ENCODE data around the gene STAT3. TPM values are rescaled to one million over a fixed set of nuclear protein-coding genes. Genes with fewer than 3 reads are reported as not detected.
A peak's percentile ranks its signal among the peaks of the same experiment; 100 is the strongest.

Gene STAT3
- total RNA-seq, 1 experiment from 2014 or later, result 61.0 TPM

- ATAC-seq, result peak; percentile 56
- no peaks in the 10 kb centered on the region for H4K20me1 ChIP-seq (ENCODE audit: insufficient read depth)
- no peak overlapping the region for H3K9ac ChIP-seq (ENCODE audit: low read length)
- ChIA-PET RAD21 (ENCODE audit: low non-redundant PET in 1 of 2, low total read pairs in 2 of 2, uncharacterized antibody in 2 of 2, unreplicated experiment in 2 of 2) (no interaction called here), CTCF (no interaction called here), POLR2A (no interaction called here)
- intact Hi-C loops (cut with micrococcal nuclease), result no loop called here
- H3K4me1 ChIP-seq (ENCODE audit: control insufficient read depth in 1 of 2, insufficient read depth in 2 of 2, low read length in 2 of 2), result no peaks in the 10 kb centered on the region
- H3K36me3 ChIP-seq (ENCODE audit: control insufficient read depth in 1 of 2, insufficient read depth in 2 of 2, low read length in 2 of 2), result no peaks in the 10 kb centered on the region
- no peak overlapping the region for H2AFZ ChIP-seq (ENCODE audit: low read depth, low read length, poor library complexity, severe bottlenecking)
- DNase-seq (ENCODE audit: low read depth, low spot score), result no peak
- BruUV-seq (replicated peaks), result no TSS peak
- no peaks in the 10 kb centered on the region for H3K27me3 ChIP-seq (ENCODE audit: insufficient read depth, low read length)
- H3K27ac ChIP-seq (ENCODE audit: low read depth, low read length), result no peak overlapping the region
- no peaks in the 10 kb centered on the region for H3K79me2 ChIP-seq (ENCODE audit: insufficient read depth, low read length)
- H3K4me3 ChIP-seq (replicated peaks in 1 of 2; ENCODE audit: low read depth in 1 of 2, low read length in 2 of 2), result no peak overlapping the region
- no peaks in the 10 kb centered on the region for H3K9me3 ChIP-seq (ENCODE audit: control insufficient read depth in 1 of 2, insufficient read depth in 1 of 2, low read depth in 1 of 2, low read length in 2 of 2)
- no peak for TF ChIP-seq TCF7L2 (IDR thresholded peaks at IDR 0.05; ENCODE audit: borderline replicate concordance, extremely low read depth, insufficient read depth, insufficient read length)
- no peak for TF ChIP-seq SIN3A (IDR thresholded peaks at IDR 0.05; ENCODE audit: low read depth)
- no peak for TF ChIP-seq SP1 (IDR thresholded peaks at IDR 0.05; ENCODE audit: low read depth)
- TF ChIP-seq FOSL1 (IDR thresholded peaks at IDR 0.05; ENCODE audit: low read depth), result no peak
- no peak overlapping the region for H3K4me2 ChIP-seq (ENCODE audit: low read length)
- no peaks in the 10 kb centered on the region for H3K9me2 ChIP-seq (ENCODE audit: insufficient read depth)
Measured at GRCh38 chr17:42282478-42283080, 105.7 kb downstream of the STAT3 start.

DNA sequence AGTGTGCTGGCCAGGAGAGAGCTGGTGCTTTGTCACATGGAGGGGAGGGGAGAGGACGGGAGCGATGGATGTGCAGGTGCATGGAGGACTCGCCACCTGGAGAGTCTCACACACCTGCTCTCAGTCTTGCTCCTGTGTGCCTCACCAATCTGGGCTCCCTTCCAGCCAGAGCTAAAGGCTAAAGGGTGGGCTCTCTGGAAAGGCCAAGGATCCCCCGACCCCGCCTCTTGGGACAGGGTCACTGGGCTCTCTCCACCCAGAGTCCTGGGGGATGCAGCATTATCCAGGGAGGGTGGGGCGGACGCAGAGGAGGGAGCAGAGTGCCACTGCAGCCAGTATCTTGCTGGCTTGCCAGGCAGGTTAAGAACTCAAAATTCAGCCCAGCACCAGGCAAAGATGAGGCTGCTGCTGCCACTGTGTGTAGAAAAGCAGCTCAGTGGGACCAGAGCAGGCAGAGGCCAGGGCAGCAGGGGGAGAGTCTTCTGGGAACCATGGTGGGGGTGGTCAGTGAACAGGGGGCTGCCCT, 106.6 kb downstream of the STAT3 start:
- Histone ChIP-seq H3K27ac (ENCODE audit: low read depth, low read length) (no peak overlapping the region), H3K4me3 (replicated peaks in 1 of 2; ENCODE audit: low read depth in 1 of 2, low read length in 2 of 2) (no peak overlapping the region), H3K36me3 (ENCODE audit: control insufficient read depth in 1 of 2, insufficient read depth in 2 of 2, low read length in 2 of 2) (no peaks in the 10 kb centered on the region), H3K4me2 (ENCODE audit: low read length) (no peak overlapping the region), H3K9me3 (ENCODE audit: control insufficient read depth in 1 of 2, insufficient read depth in 1 of 2, low read depth in 1 of 2, low read length in 2 of 2) (no peaks in the 10 kb centered on the region), H3K9me2 (ENCODE audit: insufficient read depth) (no peaks in the 10 kb centered on the region), H2AFZ (ENCODE audit: low read depth, low read length, poor library complexity, severe bottlenecking) (no peak overlapping the region), H3K27me3 (ENCODE audit: insufficient read depth, low read length) (no peaks in the 10 kb centered on the region), H3K79me2 (ENCODE audit: insufficient read depth, low read length) (no peaks in the 10 kb centered on the region), H4K20me1 (ENCODE audit: insufficient read depth) (no peaks in the 10 kb centered on the region), H3K9ac (ENCODE audit: low read length) (no peak overlapping the region), H3K4me1 (ENCODE audit: control insufficient read depth in 1 of 2, insufficient read depth in 2 of 2, low read length in 2 of 2) (peaks cover 8 to 9% of the 10 kb centered on the region in 2 experiments)
- ChIA-PET RAD21 (ENCODE audit: low non-redundant PET in 1 of 2, low total read pairs in 2 of 2, uncharacterized antibody in 2 of 2, unreplicated experiment in 2 of 2) (no interaction called here), POLR2A (no interaction called here), CTCF (no interaction called here)
- no TSS peak for BruUV-seq (replicated peaks)
- intact Hi-C loops (cut with micrococcal nuclease), result no loop called here
- TF ChIP-seq EGR1 (IDR thresholded peaks at IDR 0.05; ENCODE audit: low read depth) (no peak), ZFX (IDR thresholded peaks at IDR 0.05) (no peak), CBX3 (IDR thresholded peaks at IDR 0.05; ENCODE audit: low read depth) (no peak), POLR2AphosphoS5 (IDR thresholded peaks at IDR 0.05; ENCODE audit: low read depth, low read length) (no peak), EZH2phosphoT487 (IDR thresholded peaks at IDR 0.05; ENCODE audit: borderline replicate concordance) (no peak), RAD21 (IDR thresholded peaks at IDR 0.05; ENCODE audit: low read depth) (no peak), POLR2A (IDR thresholded peaks at IDR 0.05; ENCODE audit: borderline replicate concordance, extremely low read depth, insufficient read depth, insufficient read length) (no peak), SIN3A (IDR thresholded peaks at IDR 0.05; ENCODE audit: low read depth) (no peak), JUND (IDR thresholded peaks at IDR 0.05) (no peak)
- ATAC-seq (no peak), DNase-seq (ENCODE audit: low read depth, low spot score) (no peak)
